ENCODE results near the gene LRRC47.

The LRRC47 gene

DNA sequence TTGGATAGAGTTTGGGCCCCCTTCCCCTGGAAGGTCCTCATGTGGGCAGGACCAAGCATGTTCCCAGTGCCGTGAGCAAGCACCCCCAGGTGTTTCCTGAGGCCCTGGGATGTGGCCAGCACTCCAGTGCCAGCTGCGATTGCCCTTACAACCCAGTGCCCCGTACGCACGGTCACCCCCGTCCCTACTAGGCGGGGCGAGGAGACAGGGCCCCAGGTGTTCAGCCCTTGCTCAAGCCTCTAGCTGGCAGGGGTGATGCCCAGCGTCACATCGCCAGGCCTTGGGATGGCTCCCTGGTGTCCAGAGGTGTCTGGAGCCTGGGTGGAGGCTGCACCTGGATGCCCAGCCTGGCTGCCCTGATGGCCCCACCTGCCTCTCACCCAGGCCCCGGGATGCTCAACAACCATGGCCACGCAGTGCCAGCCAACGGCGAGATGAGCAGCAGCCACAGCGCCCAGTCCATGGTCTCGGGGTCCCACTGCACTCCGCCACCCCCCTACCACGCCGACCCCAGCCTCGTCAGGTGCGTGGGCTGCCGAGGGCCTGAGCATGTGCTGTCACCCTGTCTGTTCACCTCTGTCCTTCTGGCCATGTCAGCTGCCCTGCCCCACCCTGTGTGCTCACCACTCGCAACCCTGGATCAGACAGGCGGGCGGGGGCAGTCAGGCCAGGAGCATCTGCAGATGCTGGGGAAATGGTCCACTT, 65.6 kb downstream of the LRRC47 start:
- no peak for DNase-seq

GRCh38 chr1:3729594-3730542, 66.4 kb downstream of the LRRC47 start:
- DNase-seq = no peak
